Measurements from ENCODE around the gene TIMM29.

The TIMM29 gene

DNA sequence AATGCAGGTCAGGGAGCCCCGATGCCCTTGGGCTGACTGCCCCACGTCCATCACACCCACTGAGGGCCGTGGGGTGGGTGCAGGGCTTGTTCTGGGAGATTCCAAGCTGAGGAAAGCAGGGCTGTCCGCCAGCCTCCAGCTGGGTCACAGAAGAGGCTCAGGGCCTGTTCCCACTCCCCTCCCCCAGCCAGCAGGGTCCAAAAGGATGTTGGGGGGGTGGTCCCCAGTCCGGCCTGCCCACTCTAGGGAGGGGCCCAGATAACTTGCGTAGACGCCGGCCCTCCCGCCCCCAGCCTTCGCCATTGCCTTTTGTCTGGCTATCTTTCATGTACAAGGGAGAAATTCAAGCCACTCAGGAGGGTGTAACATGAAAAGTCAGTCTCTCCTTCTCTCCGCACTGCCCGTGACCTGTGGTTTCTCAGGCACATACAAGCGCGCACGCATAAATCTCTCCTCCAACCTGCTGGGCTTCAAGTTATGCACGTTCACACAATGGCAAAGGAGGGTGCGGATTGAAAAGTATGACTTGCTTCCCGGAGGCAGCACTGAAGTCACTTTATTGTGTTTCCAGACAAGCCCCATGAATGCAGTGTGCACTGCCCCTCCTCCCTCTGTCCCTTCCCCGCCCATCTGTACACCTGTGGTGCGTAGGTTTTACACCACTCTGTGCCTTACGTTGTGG is 37.1 kb upstream of the TIMM29 start:
- Histone ChIP-seq H3K27ac (ENCODE audit: insufficient read depth, low read depth, low read length, poor library complexity, severe bottlenecking) (peak overlapping the region; percentile 37), H3K36me3 (ENCODE audit: control insufficient read depth, insufficient read depth, low read length) (no peaks in the 10 kb centered on the region), H3K9me3 (ENCODE audit: control insufficient read depth, low read length) (no peaks in the 10 kb centered on the region), H3K4me3 (ENCODE audit: insufficient read depth, low read depth, low read length) (no peak overlapping the region), H3K4me1 (ENCODE audit: control insufficient read depth, insufficient read depth, low read length) (peaks cover 43% of the 10 kb centered on the region), H3K27me3 (ENCODE audit: control insufficient read depth, insufficient read depth, low read length, poor library complexity, severe bottlenecking) (no peaks in the 10 kb centered on the region)
- 72 to 77% methylated on average over 21 of the region's 21 CpGs for WGBS, 2 experiments

DNA sequence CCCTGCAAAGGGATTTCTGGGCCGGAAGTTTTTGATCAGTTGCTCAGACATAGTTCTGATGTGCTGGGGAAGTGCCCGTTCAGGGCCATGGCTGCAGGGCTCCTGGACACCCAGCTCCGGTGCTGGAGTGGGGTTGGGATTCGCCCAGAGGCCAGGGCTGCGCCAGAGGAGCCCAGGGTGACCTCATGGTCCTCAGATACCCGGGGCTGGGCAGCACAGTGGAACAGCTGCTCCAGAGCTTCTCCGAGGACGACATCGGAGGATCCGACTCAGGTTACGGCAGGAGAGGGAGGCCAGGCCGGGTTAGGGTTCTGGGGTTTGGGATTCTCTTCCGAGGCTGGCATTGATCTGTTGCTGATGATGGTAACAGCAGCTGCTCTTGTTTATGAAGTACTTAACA is 36.4 kb upstream of the TIMM29 start:
- Histone ChIP-seq H3K27me3 (ENCODE audit: control insufficient read depth, insufficient read depth, low read length, poor library complexity, severe bottlenecking) (no peaks in the 10 kb centered on the region), H3K4me1 (ENCODE audit: control insufficient read depth, insufficient read depth, low read length) (peaks cover 41% of the 10 kb centered on the region), H3K27ac (ENCODE audit: insufficient read depth, low read depth, low read length, poor library complexity, severe bottlenecking) (no peak overlapping the region), H3K36me3 (ENCODE audit: control insufficient read depth, insufficient read depth, low read length) (no peaks in the 10 kb centered on the region), H3K9me3 (ENCODE audit: control insufficient read depth, low read length) (no peaks in the 10 kb centered on the region), H3K4me3 (ENCODE audit: insufficient read depth, low read depth, low read length) (no peak overlapping the region)
- WGBS, 2 experiments = 89 to 93% methylated on average over 13 of the region's 13 CpGs

DNA sequence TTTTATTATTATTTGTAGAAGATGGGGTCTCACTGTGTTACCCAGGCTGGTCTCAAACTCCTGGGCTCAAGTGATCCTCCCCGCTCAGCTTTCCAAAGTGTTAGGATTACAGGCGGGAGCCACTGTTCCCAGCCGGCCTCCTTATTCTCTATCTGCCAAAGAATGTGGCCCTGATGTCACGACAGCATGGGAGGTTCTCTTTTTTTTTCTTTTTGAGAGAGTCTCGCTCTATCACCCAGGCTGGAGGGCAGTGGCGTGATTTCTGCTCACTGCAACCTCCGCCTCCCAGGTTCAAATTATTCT is 33.7 kb upstream of the TIMM29 start:
- H3K36me3 ChIP-seq (ENCODE audit: control insufficient read depth, insufficient read depth, low read length) = no peaks in the 10 kb centered on the region
- no peak overlapping the region for H3K27ac ChIP-seq (ENCODE audit: insufficient read depth, low read depth, low read length, poor library complexity, severe bottlenecking)
- 75 to 79% methylated on average over 7 of the region's 7 CpGs for WGBS, 2 experiments
- H3K27me3 ChIP-seq (ENCODE audit: control insufficient read depth, insufficient read depth, low read length, poor library complexity, severe bottlenecking) = no peaks in the 10 kb centered on the region
- H3K4me3 ChIP-seq (ENCODE audit: insufficient read depth, low read depth, low read length) = no peak overlapping the region
- peaks cover 26% of the 10 kb centered on the region for H3K4me1 ChIP-seq (ENCODE audit: control insufficient read depth, insufficient read depth, low read length)
- no peaks in the 10 kb centered on the region for H3K9me3 ChIP-seq (ENCODE audit: control insufficient read depth, low read length)

GRCh38 chr19:10895363-10895762 is 33.2 kb upstream of the TIMM29 start:
- Histone ChIP-seq H3K4me1 (ENCODE audit: control insufficient read depth, insufficient read depth, low read length) (peaks cover 26% of the 10 kb centered on the region), H3K27ac (ENCODE audit: insufficient read depth, low read depth, low read length, poor library complexity, severe bottlenecking) (no peak overlapping the region), H3K9me3 (ENCODE audit: control insufficient read depth, low read length) (no peaks in the 10 kb centered on the region), H3K27me3 (ENCODE audit: control insufficient read depth, insufficient read depth, low read length, poor library complexity, severe bottlenecking) (no peaks in the 10 kb centered on the region), H3K36me3 (ENCODE audit: control insufficient read depth, insufficient read depth, low read length) (no peaks in the 10 kb centered on the region), H3K4me3 (ENCODE audit: insufficient read depth, low read depth, low read length) (no peak overlapping the region)
- 80 to 81% methylated on average over 6 of the region's 6 CpGs for WGBS, 2 experiments

GRCh38 chr19:10895920-10896319 is 32.7 kb upstream of the TIMM29 start:
- peaks cover 23% of the 10 kb centered on the region for H3K4me1 ChIP-seq (ENCODE audit: control insufficient read depth, insufficient read depth, low read length)
- H3K36me3 ChIP-seq (ENCODE audit: control insufficient read depth, insufficient read depth, low read length) = no peaks in the 10 kb centered on the region
- no peaks in the 10 kb centered on the region for H3K9me3 ChIP-seq (ENCODE audit: control insufficient read depth, low read length)
- H3K27ac ChIP-seq (ENCODE audit: insufficient read depth, low read depth, low read length, poor library complexity, severe bottlenecking) = no peak overlapping the region
- H3K4me3 ChIP-seq (ENCODE audit: insufficient read depth, low read depth, low read length) = no peak overlapping the region
- WGBS, 2 experiments = 86% methylated on average over 12 of the region's 12 CpGs
- no peaks in the 10 kb centered on the region for H3K27me3 ChIP-seq (ENCODE audit: control insufficient read depth, insufficient read depth, low read length, poor library complexity, severe bottlenecking)

DNA sequence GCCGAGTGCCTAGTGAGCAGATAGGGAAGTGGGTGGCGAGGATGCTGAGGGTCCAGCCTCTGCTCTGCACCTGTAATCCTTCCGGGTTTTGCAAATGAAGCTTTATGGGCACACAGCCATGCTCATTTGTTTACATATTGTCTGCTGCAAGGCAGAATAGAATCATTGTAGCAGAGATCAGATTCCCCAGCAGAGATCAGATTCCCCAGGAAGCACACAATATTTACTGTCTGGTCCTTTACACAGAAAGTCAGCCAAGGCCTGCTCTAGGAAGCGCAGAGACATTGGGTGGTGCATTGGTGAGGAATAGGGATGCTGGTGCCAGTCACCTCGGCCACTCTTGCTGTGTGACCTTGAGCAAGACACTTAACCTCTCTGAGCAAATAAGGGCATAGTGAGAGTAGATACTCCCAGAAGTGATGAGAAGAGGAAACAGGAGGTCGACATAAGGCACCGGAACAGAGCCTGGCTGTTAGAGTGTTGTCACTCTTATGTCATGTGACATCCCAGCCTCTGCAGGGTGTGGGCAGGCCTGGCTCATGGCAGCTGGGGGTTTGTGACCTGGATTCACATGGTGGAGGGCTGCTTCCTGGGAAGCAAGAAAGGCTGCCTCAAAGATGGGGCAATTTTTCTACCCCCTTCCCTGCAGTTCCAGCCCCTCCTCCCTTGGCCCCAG is 31.6 kb upstream of the TIMM29 start:
- Histone ChIP-seq H3K27me3 (ENCODE audit: control insufficient read depth, insufficient read depth, low read length, poor library complexity, severe bottlenecking) (no peaks in the 10 kb centered on the region), H3K36me3 (ENCODE audit: control insufficient read depth, insufficient read depth, low read length) (no peaks in the 10 kb centered on the region), H3K4me3 (ENCODE audit: insufficient read depth, low read depth, low read length) (no peak overlapping the region), H3K27ac (ENCODE audit: insufficient read depth, low read depth, low read length, poor library complexity, severe bottlenecking) (no peak overlapping the region), H3K9me3 (ENCODE audit: control insufficient read depth, low read length) (no peaks in the 10 kb centered on the region), H3K4me1 (ENCODE audit: control insufficient read depth, insufficient read depth, low read length) (peaks cover 14% of the 10 kb centered on the region)
- WGBS, 2 experiments = 88 to 91% methylated on average over 7 of the region's 7 CpGs

GRCh38 chr19:10898633-10899032 is 30.0 kb upstream of the TIMM29 start:
- WGBS, 2 experiments = 90% methylated on average over 10 of the region's 10 CpGs

GRCh38 chr19:10899151-10899653 is 29.4 kb upstream of the TIMM29 start:
- Histone ChIP-seq H3K9me3 (ENCODE audit: control insufficient read depth, low read length) (no peaks in the 10 kb centered on the region), H3K36me3 (ENCODE audit: control insufficient read depth, insufficient read depth, low read length) (no peaks in the 10 kb centered on the region), H3K4me3 (ENCODE audit: insufficient read depth, low read depth, low read length) (no peak overlapping the region), H3K27me3 (ENCODE audit: control insufficient read depth, insufficient read depth, low read length, poor library complexity, severe bottlenecking) (no peaks in the 10 kb centered on the region), H3K27ac (ENCODE audit: insufficient read depth, low read depth, low read length, poor library complexity, severe bottlenecking) (no peak overlapping the region), H3K4me1 (ENCODE audit: control insufficient read depth, insufficient read depth, low read length) (peaks cover 6% of the 10 kb centered on the region)
- WGBS, 2 experiments = 94 to 96% methylated on average over 10 of the region's 10 CpGs

More at GRCh38 chr19:10898633-10899032, 30.0 kb upstream of the TIMM29 start:
- Histone ChIP-seq H3K4me1 (ENCODE audit: control insufficient read depth, insufficient read depth, low read length) (peaks cover 10% of the 10 kb centered on the region), H3K27me3 (ENCODE audit: control insufficient read depth, insufficient read depth, low read length, poor library complexity, severe bottlenecking) (no peaks in the 10 kb centered on the region), H3K4me3 (ENCODE audit: insufficient read depth, low read depth, low read length) (no peak overlapping the region), H3K27ac (ENCODE audit: insufficient read depth, low read depth, low read length, poor library complexity, severe bottlenecking) (no peak overlapping the region), H3K36me3 (ENCODE audit: control insufficient read depth, insufficient read depth, low read length) (no peaks in the 10 kb centered on the region), H3K9me3 (ENCODE audit: control insufficient read depth, low read length) (no peaks in the 10 kb centered on the region)

DNA sequence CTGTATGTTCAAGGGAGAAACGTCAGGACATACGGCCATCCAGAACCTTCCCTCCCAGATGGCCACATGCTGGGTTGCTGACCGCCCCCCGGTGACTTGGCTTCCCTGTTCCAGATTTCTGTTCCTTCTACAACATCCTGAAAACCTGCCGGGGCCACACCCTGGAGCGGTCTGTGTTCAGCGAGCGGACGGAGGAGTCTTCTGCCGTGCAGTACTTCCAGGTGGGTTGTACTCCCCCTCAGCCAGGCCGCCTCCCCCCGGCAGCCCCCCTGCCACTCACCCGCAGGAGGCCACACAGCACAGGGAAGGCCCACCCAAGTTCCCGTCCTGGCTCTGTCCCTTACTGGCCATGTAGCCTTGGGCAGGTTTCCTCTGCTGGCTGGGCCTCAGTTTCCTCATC is 20.7 kb upstream of the TIMM29 start:
- H3K27me3 ChIP-seq (ENCODE audit: control insufficient read depth, insufficient read depth, low read length, poor library complexity, severe bottlenecking) = no peaks in the 10 kb centered on the region
- WGBS, 2 experiments = 94 to 96% methylated on average over 14 of the region's 14 CpGs
- peaks cover 20% of the 10 kb centered on the region for H3K36me3 ChIP-seq (ENCODE audit: control insufficient read depth, insufficient read depth, low read length)
- H3K27ac ChIP-seq (ENCODE audit: insufficient read depth, low read depth, low read length, poor library complexity, severe bottlenecking) = no peak overlapping the region
- no peak overlapping the region for H3K4me3 ChIP-seq (ENCODE audit: insufficient read depth, low read depth, low read length)
- H3K4me1 ChIP-seq (ENCODE audit: control insufficient read depth, insufficient read depth, low read length) = no peaks in the 10 kb centered on the region
- no peaks in the 10 kb centered on the region for H3K9me3 ChIP-seq (ENCODE audit: control insufficient read depth, low read length)

GRCh38 chr19:10908380-10908960 is 20.1 kb upstream of the TIMM29 start:
- Histone ChIP-seq H3K36me3 (ENCODE audit: control insufficient read depth, insufficient read depth, low read length) (peaks cover 20% of the 10 kb centered on the region), H3K27ac (ENCODE audit: insufficient read depth, low read depth, low read length, poor library complexity, severe bottlenecking) (no peak overlapping the region), H3K9me3 (ENCODE audit: control insufficient read depth, low read length) (no peaks in the 10 kb centered on the region), H3K4me3 (ENCODE audit: insufficient read depth, low read depth, low read length) (no peak overlapping the region), H3K4me1 (ENCODE audit: control insufficient read depth, insufficient read depth, low read length) (no peaks in the 10 kb centered on the region), H3K27me3 (ENCODE audit: control insufficient read depth, insufficient read depth, low read length, poor library complexity, severe bottlenecking) (no peaks in the 10 kb centered on the region)
- WGBS, 2 experiments = 96% methylated on average over 17 of the region's 17 CpGs
